ENCODE measurements around the gene MBP.
A peak's percentile ranks its signal among the peaks of the same experiment; 100 is the strongest.

The MBP gene

DNA sequence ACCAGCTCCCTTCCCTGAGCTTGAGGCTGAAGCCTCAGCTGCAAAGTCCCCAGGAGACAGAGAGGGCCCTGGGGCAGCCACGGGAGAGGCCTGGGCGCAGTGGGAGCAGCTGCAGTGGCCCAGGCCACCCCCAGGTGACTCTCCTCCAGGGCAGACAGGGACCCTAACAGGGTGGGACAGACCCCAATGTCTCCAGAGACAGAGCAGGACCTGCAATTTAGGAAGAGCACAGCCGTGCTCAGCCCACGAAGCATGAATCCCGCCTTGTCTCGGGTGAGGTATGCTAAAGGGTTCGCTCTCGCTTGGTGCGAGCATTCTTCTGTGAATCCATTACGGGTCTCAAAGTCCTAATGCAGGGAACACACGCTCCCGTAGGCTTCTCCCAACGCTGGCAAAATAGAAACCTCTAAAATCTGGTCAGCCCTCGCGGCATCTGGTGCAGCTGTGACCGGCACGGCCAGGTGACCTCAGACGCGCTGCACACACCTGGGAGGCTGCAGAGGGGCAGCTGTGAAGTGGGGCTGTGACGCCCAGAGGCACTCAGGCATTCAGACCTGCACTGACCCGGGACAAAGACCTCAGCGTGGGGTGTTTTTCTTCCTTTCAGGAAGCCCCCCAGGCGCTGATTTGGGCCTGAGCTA, 12.6 kb downstream of the MBP start:
- TF ChIP-seq GABPA (IDR thresholded peaks at IDR 0.05; ENCODE audit: low read depth) (no peak), SPI1 (IDR thresholded peaks at IDR 0.05; ENCODE audit: borderline replicate concordance, low read depth) (no peak), POLR2AphosphoS5 (IDR thresholded peaks at IDR 0.05; ENCODE audit: low read depth) (0 out of 2 replicates have a peak, but pooled peaks have one; percentile 5)
- TF ChIP-seq, protein P1, sequence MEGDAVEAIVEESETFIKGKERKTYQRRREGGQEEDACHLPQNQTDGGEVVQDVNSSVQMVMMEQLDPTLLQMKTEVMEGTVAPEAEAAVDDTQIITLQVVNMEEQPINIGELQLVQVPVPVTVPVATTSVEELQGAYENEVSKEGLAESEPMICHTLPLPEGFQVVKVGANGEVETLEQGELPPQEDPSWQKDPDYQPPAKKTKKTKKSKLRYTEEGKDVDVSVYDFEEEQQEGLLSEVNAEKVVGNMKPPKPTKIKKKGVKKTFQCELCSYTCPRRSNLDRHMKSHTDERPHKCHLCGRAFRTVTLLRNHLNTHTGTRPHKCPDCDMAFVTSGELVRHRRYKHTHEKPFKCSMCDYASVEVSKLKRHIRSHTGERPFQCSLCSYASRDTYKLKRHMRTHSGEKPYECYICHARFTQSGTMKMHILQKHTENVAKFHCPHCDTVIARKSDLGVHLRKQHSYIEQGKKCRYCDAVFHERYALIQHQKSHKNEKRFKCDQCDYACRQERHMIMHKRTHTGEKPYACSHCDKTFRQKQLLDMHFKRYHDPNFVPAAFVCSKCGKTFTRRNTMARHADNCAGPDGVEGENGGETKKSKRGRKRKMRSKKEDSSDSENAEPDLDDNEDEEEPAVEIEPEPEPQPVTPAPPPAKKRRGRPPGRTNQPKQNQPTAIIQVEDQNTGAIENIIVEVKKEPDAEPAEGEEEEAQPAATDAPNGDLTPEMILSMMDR (IDR thresholded peaks at IDR 0.05; ENCODE audit: insufficient read depth, low read length) = no peak
- TF ChIP-seq, protein P2, sequence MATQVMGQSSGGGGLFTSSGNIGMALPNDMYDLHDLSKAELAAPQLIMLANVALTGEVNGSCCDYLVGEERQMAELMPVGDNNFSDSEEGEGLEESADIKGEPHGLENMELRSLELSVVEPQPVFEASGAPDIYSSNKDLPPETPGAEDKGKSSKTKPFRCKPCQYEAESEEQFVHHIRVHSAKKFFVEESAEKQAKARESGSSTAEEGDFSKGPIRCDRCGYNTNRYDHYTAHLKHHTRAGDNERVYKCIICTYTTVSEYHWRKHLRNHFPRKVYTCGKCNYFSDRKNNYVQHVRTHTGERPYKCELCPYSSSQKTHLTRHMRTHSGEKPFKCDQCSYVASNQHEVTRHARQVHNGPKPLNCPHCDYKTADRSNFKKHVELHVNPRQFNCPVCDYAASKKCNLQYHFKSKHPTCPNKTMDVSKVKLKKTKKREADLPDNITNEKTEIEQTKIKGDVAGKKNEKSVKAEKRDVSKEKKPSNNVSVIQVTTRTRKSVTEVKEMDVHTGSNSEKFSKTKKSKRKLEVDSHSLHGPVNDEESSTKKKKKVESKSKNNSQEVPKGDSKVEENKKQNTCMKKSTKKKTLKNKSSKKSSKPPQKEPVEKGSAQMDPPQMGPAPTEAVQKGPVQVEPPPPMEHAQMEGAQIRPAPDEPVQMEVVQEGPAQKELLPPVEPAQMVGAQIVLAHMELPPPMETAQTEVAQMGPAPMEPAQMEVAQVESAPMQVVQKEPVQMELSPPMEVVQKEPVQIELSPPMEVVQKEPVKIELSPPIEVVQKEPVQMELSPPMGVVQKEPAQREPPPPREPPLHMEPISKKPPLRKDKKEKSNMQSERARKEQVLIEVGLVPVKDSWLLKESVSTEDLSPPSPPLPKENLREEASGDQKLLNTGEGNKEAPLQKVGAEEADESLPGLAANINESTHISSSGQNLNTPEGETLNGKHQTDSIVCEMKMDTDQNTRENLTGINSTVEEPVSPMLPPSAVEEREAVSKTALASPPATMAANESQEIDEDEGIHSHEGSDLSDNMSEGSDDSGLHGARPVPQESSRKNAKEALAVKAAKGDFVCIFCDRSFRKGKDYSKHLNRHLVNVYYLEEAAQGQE (IDR thresholded peaks at IDR 0.05; ENCODE audit: insufficient replicate concordance, low read depth) = no peak
- no peak overlapping the region for H3K4me3 ChIP-seq (replicated peaks; ENCODE audit: insufficient read depth, low read length)
- DNase-seq (ENCODE audit: low read depth in 1 of 2, low spot score in 1 of 2) = no peak
- H3K27me3 ChIP-seq (ENCODE audit: insufficient read depth, poor library complexity, severe bottlenecking) = no peaks in the 10 kb centered on the region
- no peak overlapping the region for H3K27ac ChIP-seq (replicated peaks)

DNA sequence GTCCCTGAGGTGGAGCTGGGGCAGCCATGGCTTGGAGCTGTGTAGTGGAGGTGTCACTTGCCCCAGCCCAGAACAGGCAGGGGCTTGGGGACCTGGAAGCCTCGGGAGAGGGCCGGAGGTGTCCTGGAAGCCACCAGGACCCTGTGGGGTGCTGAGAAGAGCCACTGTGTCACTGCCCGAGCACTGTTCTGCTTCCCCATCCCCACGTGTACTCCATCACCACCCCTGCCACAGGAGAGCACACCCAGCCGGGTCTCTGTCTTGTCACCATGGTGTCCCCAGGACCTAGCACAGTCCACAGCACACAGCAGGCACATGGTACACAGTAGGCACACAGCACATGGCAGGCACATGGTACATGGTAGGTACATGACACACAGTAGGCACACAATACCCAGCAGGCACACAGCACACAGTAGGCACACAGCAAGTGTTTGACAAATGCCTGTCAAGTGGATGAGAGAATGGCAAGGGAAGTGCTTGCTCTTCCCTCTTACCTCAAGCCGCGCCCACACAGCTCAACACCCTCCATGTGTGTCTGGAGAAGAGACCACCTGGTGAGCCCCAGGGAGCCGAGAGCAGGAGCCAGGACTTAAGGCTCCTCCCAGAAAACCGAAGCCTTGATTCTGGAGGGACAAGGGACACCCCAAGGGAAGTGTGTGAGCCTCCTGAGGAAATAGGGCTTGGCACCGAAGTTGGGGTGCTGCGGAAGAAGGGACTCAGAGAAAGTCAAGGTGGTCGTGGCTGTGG, 13.3 kb downstream of the MBP start:
- peak overlapping the region; percentile 5; the same call in 1 of the 2 replicates for H3K27ac ChIP-seq (replicated peaks)
- no peaks in the 10 kb centered on the region for H3K27me3 ChIP-seq (ENCODE audit: insufficient read depth, poor library complexity, severe bottlenecking)
- no peak for DNase-seq (ENCODE audit: low read depth in 1 of 2, low spot score in 1 of 2)
- H3K4me3 ChIP-seq (replicated peaks; ENCODE audit: insufficient read depth, low read length) = no peak overlapping the region
- TF ChIP-seq POLR2AphosphoS5 (IDR thresholded peaks at IDR 0.05; ENCODE audit: low read depth) = no peak; the same call in 1 of the 2 replicates
- no peak for TF ChIP-seq GABPA (IDR thresholded peaks at IDR 0.05; ENCODE audit: low read depth)
- TF ChIP-seq, protein P1 (IDR thresholded peaks at IDR 0.05; ENCODE audit: insufficient read depth, low read length) = no peak
- TF ChIP-seq SPI1 (IDR thresholded peaks at IDR 0.05; ENCODE audit: borderline replicate concordance, low read depth) = no peak

DNA sequence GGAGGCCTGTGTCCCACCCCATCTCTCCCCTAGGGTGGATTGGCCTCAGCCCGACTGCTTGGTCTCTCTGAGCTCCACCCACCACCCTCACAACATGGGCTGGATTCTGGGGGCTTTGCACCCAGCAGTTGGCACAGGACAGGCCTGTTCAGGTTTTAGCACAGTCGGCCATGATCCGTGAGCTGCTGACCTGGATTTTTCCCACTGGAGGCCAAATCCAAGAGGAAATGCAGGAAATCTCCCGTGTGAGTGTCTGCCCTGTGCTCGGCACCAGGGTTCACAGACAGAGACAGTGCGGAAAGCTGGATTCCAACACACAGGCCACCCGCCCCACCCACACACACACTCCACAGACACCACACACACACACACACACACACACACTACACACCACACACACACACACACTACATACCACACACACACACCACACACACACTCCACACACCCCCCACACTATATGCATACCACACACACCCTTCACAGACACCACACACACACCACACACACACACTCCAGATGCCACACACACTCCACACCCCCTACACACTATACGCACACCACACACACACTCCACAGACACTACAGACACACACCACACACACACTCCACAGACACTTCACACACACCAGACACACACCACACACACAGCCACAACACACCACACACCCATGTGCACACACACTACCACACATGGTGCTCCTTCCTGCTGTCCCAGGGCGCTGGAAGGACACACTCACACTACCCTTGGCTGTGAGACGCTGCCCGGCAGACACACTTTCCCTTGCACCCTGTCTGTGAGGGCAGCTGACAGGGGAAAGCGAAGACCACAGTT, 14.1 kb downstream of the MBP start:
- Histone ChIP-seq H3K27ac (replicated peaks) (peak overlapping the region; percentile 5; the same call in 1 of the 2 replicates), H3K4me3 (replicated peaks; ENCODE audit: insufficient read depth, low read length) (no peak overlapping the region), H3K27me3 (ENCODE audit: insufficient read depth, poor library complexity, severe bottlenecking) (no peaks in the 10 kb centered on the region)
- TF ChIP-seq GABPA (IDR thresholded peaks at IDR 0.05; ENCODE audit: low read depth) (no peak), SPI1 (IDR thresholded peaks at IDR 0.05; ENCODE audit: borderline replicate concordance, low read depth) (no peak), POLR2AphosphoS5 (IDR thresholded peaks at IDR 0.05; ENCODE audit: low read depth) (no peak; the same call in 1 of the 2 replicates)
- TF ChIP-seq, protein P2 (IDR thresholded peaks at IDR 0.05; ENCODE audit: insufficient replicate concordance, low read depth) = no peak
- TF ChIP-seq, protein P1 (IDR thresholded peaks at IDR 0.05; ENCODE audit: insufficient read depth, low read length) = no peak
- DNase-seq (ENCODE audit: low read depth in 1 of 2, low spot score in 1 of 2) = no peak

All from HL-60 (cell line).